Transverse colon (tissue), 4 donors: ENCODE data around the gene ZNF385D. TPM values are rescaled to one million over a fixed set of nuclear protein-coding genes. Genes with fewer than 3 reads are reported as not detected.

Source experiments
- DNase-seq: peaks from one replicate; pipeline ENCODE4 v3.0.0-alpha.2; 2019
- H3K27ac ChIP-seq, 4 donors: fragments of 200-600 bp; sonication (generic); 2 replicates each; pipeline ENCODE4 v1.5.1; 2016 to 2018; ENCODE audit warnings: inconsistent platforms in 4 of 4
- H3K27me3 ChIP-seq: fragments of 200-600 bp; sonication (generic); 2 replicates; pipeline ENCODE4 v1.5.1; 2017; ENCODE audit warnings: inconsistent platforms
- H3K36me3 ChIP-seq, 4 donors: fragments of 200-600 bp; sonication (generic); 2 replicates each; pipeline ENCODE4 v1.5.1; 2017 to 2019; ENCODE audit warnings: inconsistent platforms in 4 of 4
- H3K4me1 ChIP-seq, 4 donors: fragments of 200-600 bp; sonication (generic); 2 replicates each; pipeline ENCODE4 v1.5.1; 2017 to 2020; ENCODE audit warnings: inconsistent platforms in 4 of 4
- H3K4me3 ChIP-seq, 4 donors: fragments of 200-600 bp; sonication (generic); 1 replicate in 1 of 4; 2 replicates in 3 of 4; pipeline versions ENCODE4 v1.5.1 to v1.6.1; 2017 to 2019; ENCODE audit warnings: inconsistent platforms in 4 of 4
- H3K9me3 ChIP-seq, 2 donors: fragments of 200-600 bp; sonication (generic); 2 replicates each; pipeline ENCODE4 v1.5.1; 2017 to 2019; ENCODE audit warnings: inconsistent platforms in 2 of 2
- EP300 ChIP-seq: sonication (generic); formaldehyde crosslinking; IDR thresholded peaks from one replicate; pipeline ENCODE4 v1.6.1; 2017; ENCODE audit warnings: antibody characterized with exemption, low read depth
- POLR2A ChIP-seq: fragments of 450-650 bp; IDR thresholded peaks from one replicate; pipeline ENCODE4 v1.6.1; 2016; ENCODE audit warnings: antibody characterized with exemption, mild to moderate bottlenecking, moderate library complexity
- POLR2AphosphoS5 ChIP-seq, 3 donors: sonication (generic); formaldehyde crosslinking; IDR thresholded peaks; one replicate each; pipeline ENCODE4 v1.6.1; 2016; ENCODE audit warnings: antibody characterized with exemption in 3 of 3
- WGBS, 2 donors: methylation state at CpG; one replicate each; pipeline ENCODE4 v1.1.5; 2018; ENCODE audit warnings: low coverage in 1 of 2; 5-methylcytosine and 5-hydroxymethylcytosine counted together
- in situ Hi-C, 4 donors: fragments of 200-750 bp; cut with MboI; loops; one replicate each; pipeline versions ENCODE4 v1.15.0 to v1.15.1; 2017; ENCODE audit warnings: low sequenced_read_pairs in 3 of 4, low pct_ligation_motif_present in 1 of 4, low pct_unique_long_range_greater_than_20kb in 1 of 4
- intact Hi-C: fragments of 100-400 bp; cut with DNase I; formaldehyde crosslinking; loops from one replicate; pipeline ENCODE4 v1.15.1; 2023; ENCODE audit warnings: low total_unique reads
- total RNA-seq, 4 donors: library from RNA; depleted of rRNA; stranded (reverse); fragments of >200 nt; gene quantifications; one replicate each; pipeline ENCODE4 v1.1.0, GENCODE V29; 2016
- TF ChIP-seq, protein P1 (sequence below), 5 experiments: fragments of 200-600 bp in 3 of 5; fragments of 450-650 bp in 2 of 5; sonication (generic) in 3 of 5; IDR thresholded peaks; 1 replicate in 2 of 5; 2 replicates in 3 of 5; pipeline ENCODE4 v1.5.1; 2016 to 2017; ENCODE audit warnings: antibody characterized with exemption in 5 of 5, inconsistent platforms in 3 of 5, mild to moderate bottlenecking in 2 of 5, moderate library complexity in 1 of 5

The ZNF385D gene, protein sequence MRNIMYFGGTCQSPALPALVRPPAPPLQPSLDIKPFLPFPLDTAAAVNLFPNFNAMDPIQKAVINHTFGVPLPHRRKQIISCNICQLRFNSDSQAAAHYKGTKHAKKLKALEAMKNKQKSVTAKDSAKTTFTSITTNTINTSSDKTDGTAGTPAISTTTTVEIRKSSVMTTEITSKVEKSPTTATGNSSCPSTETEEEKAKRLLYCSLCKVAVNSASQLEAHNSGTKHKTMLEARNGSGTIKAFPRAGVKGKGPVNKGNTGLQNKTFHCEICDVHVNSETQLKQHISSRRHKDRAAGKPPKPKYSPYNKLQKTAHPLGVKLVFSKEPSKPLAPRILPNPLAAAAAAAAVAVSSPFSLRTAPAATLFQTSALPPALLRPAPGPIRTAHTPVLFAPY
- total RNA-seq, result under 1 TPM; 0.40 to 0.75 (median 0.52) TPM

DNA sequence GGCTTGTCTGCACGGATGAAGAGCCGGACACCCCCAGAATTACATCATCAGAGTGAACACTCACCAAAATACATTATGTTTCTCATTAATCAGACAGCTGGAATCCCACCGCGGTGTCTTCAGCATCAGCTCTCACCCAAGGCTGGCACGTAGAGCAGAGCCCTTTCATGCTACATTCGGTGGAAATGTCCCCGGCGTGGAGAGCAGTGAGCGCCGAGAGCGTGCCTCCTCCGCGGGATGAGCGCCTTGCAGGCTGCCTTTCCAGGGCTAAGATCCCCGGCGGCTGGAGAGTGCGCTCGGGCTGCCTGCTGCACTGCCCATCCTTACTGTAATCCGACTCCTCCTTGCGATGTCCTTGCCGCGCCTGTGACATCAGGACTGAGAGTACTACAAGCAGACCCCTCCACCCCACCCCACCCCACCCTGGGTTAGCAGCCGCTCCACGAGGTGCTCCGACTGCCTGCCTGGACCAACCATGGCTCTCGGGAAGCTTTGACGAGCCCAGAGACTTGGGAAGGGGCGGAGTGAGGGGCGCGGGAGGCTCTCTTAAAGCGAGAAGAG lies at the start of gene ZNF385D:
ZNF385D (minus strand) TSS at position 380 of the 561 bp plus-strand sequence; CDS start at position 86, 294 bp downstream.
- WGBS, 2 donors, result 17% methylated on average over 26 of the region's 31 CpGs; no CpG with 5 or more reads in 1 of the 2 donors
- TF ChIP-seq EP300, result no peak
- TF ChIP-seq, protein P1, sequence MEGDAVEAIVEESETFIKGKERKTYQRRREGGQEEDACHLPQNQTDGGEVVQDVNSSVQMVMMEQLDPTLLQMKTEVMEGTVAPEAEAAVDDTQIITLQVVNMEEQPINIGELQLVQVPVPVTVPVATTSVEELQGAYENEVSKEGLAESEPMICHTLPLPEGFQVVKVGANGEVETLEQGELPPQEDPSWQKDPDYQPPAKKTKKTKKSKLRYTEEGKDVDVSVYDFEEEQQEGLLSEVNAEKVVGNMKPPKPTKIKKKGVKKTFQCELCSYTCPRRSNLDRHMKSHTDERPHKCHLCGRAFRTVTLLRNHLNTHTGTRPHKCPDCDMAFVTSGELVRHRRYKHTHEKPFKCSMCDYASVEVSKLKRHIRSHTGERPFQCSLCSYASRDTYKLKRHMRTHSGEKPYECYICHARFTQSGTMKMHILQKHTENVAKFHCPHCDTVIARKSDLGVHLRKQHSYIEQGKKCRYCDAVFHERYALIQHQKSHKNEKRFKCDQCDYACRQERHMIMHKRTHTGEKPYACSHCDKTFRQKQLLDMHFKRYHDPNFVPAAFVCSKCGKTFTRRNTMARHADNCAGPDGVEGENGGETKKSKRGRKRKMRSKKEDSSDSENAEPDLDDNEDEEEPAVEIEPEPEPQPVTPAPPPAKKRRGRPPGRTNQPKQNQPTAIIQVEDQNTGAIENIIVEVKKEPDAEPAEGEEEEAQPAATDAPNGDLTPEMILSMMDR (IDR thresholded peaks at IDR 0.05), result no peak
- no peak for TF ChIP-seq POLR2AphosphoS5 (IDR thresholded peaks at IDR 0.05)
- TF ChIP-seq POLR2A, result no peak
- Histone ChIP-seq H3K36me3 (no peaks in the 10 kb centered on the region), H3K27ac (peak within 1 kb of the TSS in 1 of 4 donors; percentile 17), H3K9me3 (no peaks in the 10 kb centered on the region), H3K27me3 (no peaks in the 10 kb centered on the region), H3K4me1 (no peaks in the 10 kb centered on the region), H3K4me3 (peak within 1 kb of the TSS in 2 of 4 donors; percentile 9 to 25)
- DNase-seq, result no peak
- in situ Hi-C loops (loop anchor here in 1 of 4 donors (25.0 kb wide), 1 partner anchor 111 kb away; no protein-coding TSS in a partner anchor), intact Hi-C loops (no loop called here)

DNA sequence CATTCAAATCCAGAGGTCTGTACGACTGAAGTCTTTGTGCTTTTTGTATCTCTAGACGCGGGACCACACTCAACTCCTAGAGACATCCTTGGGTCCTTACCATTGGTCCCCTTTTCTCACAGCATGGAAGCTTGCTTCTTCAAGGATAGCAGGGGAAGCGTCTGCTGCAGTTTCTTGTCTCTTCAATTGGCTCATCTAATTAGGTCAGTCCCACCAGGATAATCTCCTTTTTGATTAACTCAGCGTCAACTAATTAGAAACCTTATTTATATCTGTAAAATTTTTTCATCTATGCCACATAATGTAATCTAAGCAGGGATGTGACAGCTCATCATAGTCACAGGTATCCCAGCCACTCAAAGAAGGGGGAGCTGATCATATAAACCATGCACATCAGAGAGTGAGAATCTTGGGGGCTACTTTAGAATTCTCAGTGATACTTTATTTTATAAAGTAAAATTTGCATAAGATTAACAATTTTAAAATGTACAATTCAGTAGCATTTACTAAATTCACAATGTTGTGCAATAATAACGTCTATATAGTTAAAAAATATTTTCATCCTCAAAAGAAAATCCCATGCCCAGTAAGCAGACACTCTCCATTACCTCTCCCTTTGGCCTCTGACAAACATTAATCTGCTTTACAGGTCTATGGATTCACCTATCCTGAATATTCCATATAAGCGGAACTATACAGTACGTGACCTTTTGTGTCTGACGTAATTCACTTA lies 47.5 kb upstream of the ZNF385D start:
- DNase-seq, result no peak
- Histone ChIP-seq H3K36me3 (no peaks in the 10 kb centered on the region), H3K27me3 (no peaks in the 10 kb centered on the region), H3K4me1 (no peaks in the 10 kb centered on the region), H3K4me3 (no peak overlapping the region), H3K27ac (no peak overlapping the region), H3K9me3 (peaks cover 5 to 9% of the 10 kb centered on the region in 2 donors)
- 89% methylated on average over 9 of the region's 9 CpGs for WGBS, 2 donors
- intact Hi-C loops (no loop called here), in situ Hi-C loops (no loop called here)
- TF ChIP-seq POLR2A, result no peak
- TF ChIP-seq, protein P1 (IDR thresholded peaks at IDR 0.05), result no peak
- no peak for TF ChIP-seq EP300
- TF ChIP-seq POLR2AphosphoS5 (IDR thresholded peaks at IDR 0.05), result no peak

DNA sequence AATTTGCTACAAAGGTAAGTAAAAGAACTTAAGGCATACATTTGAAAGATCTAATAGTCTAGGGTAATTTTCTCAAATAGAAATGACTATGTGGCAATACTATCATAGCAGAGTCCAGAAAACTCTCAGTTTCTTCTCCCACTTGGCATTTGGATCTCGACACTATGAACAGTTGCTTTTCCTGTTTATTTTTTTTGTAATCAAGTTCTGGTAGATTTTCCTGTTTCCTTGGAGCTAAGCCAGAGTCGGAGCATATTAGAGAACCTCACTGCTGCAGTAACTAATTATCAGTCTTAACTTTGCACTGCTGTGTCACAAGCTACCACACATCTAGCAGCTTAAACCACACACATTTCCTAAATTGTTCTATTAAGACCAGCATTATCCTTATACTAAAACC lies 44.9 kb upstream of the ZNF385D start:
- no peaks in the 10 kb centered on the region for H3K27me3 ChIP-seq
- no peak overlapping the region for H3K4me3 ChIP-seq
- 20 to 46% methylated on average over 1 to 2 of the region's 2 CpGs for WGBS, 2 donors
- in situ Hi-C loops, result no loop called here
- TF ChIP-seq, protein P1 (IDR thresholded peaks at IDR 0.05), result no peak
- TF ChIP-seq POLR2AphosphoS5 (IDR thresholded peaks at IDR 0.05) (no peak), POLR2A (no peak), EP300 (no peak)
- no peak for DNase-seq
- no peaks in the 10 kb centered on the region for H3K4me1 ChIP-seq
- intact Hi-C loops, result no loop called here
- no peak overlapping the region for H3K27ac ChIP-seq
- H3K36me3 ChIP-seq, result no peaks in the 10 kb centered on the region
- H3K9me3 ChIP-seq, result peaks cover 5 to 9% of the 10 kb centered on the region in 2 donors
